Measurements from ENCODE around the gene DOC2A.

The DOC2A gene

DNA sequence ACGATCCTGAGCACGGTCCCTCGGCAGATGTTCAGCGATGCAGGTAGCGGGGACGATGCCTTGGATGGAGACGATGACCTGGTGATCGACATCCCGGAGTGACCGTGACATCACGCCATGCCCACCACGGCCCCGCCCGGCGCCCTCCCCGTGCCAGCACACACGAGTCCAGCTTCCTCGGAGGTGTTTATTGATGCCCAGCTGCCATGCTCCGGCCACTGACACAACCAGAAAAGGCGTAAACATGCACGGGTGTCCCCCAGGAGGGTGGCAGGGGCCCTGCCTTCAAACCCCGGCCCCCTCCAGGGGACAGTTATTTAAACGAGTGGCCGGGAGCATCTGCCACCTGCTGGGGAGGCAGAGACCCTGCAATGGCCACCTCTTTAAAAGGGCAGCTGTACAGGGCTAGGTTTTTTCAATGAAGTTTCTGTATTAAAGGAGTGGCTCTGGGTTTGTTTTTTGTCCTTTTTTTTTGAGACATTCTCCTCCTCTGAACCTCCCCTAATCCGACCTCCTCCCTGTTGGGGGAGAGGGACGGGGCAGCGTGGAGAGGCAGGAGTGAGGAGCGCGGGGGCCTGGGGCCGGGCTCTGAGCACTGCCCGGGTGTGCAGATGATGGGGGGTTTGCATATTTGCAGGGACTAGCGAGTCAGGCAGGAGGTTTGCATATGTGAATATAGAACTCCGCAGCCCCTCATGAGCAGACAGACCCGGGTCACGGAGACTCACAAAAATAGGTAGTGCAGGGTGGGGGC, 5.3 kb downstream of the DOC2A start:
- DNase-seq (ENCODE audit: low spot score), result peak; percentile 83

DNA sequence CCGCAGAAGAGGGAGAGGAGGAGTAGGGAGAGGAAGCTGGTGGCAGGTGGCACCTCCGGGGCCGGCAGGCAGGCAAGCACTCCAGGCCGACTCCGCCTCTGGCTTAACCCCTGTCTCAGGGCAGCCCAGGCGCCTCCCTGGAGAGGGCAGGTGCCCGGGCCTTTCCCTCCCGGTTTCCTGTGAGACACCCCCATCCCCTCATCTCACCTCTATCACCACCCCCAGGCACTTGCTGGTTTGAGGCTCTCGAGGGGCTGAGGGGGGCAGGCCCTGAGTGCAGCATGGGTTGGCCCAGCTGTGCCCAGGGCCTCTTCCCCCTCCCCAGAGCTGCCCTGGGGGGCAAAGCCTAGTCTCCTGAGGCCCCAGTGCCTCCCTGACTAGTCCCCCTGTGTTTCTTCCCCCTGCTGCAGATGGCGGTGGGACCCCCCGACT, 6.0 kb downstream of the DOC2A start:
- DNase-seq (ENCODE audit: low spot score), result no peak

DNA sequence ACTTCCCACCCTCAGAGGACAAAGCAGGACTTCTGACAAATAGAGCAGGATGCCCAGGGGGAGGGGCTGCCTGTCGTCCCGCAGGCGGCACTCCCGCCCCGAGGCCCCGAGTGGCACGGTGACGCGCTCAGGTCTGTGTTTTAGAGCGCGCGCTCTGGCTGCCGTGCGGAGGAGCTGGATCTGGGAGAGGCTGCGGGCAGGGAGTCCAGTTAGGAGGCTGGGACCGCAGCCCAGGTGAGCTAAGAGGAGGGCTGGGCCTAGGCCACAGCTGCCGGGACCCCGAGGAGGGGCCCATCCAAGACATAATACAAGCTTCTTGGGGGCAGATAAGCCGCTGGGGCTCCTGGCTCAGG, 6.4 kb downstream of the DOC2A start:
- DNase-seq (ENCODE audit: low spot score), result no peak

DNA sequence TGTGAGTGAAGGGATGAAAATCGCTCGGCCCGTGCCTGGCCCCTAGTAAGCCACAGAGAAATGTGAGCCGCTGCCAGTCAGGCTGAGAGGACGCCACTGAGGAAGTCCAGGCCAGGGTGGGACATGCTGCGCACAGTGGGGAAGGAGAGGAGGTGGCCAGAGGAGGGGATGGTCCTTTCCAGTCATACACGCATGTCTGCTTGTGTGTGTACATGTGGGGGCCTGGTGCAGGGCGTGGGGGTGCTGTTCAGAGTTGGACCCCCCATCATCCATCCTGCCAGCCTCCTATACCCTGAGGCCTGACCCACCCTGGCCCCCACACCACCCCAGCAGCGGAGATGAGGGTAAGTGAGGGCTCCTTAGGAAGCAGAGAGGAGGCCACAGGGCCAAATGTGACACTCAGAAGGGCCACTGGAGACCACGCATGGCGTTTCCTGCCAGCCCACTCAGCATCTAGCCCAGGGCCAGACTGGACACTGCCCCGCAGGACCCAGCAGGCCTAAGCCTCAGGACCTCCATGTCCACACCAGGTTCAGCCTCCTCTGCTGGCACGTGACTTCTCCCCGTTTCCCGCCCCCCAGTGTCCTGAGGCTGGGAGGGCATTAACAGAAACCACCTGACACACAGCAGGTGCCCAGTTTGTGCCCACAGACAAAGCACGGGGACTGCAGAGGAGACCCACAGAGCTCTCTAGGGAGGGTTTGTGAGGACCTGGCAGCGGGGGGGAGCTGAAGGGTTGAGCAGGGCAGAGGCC, 7.0 kb downstream of the DOC2A start:
- DNase-seq (ENCODE audit: low spot score), result no peak

DNA sequence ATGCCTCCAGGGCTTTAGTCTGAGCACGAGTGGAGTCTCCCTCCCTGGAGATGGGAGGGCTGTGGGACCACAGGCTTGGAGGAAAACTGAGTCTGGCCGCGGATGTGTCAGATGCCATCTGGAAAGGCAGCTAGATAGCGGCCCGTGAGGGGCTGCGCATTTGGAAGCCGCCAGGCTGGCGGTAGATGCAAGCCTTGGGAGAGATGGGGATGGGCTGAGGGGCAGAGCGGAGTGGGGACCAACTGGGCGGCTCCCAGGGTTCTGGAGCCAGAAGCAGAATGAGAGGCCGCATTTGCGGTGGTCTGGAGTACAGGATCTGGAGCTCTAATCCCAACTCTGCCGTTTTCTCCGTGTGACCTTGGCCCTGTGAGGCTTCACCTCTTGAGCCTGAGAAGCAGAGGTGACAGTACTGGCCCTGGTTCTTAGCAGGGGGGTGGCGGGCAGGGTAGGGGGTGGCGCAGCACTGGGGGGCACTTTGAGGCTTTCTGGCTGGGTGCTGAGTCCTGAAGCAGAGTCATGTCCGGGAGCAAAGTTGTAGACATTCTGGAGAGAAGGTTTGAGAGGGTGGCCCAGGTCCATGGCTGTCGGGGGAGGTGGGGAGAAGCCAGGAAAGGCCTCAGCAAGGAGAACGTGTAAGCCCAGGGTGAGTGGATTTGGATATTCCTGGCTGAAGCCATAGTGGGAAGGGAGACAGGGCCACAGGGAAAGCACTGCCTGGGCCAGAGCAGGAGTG, 8.0 kb downstream of the DOC2A start:
- no peak for DNase-seq (ENCODE audit: low spot score)

DNA sequence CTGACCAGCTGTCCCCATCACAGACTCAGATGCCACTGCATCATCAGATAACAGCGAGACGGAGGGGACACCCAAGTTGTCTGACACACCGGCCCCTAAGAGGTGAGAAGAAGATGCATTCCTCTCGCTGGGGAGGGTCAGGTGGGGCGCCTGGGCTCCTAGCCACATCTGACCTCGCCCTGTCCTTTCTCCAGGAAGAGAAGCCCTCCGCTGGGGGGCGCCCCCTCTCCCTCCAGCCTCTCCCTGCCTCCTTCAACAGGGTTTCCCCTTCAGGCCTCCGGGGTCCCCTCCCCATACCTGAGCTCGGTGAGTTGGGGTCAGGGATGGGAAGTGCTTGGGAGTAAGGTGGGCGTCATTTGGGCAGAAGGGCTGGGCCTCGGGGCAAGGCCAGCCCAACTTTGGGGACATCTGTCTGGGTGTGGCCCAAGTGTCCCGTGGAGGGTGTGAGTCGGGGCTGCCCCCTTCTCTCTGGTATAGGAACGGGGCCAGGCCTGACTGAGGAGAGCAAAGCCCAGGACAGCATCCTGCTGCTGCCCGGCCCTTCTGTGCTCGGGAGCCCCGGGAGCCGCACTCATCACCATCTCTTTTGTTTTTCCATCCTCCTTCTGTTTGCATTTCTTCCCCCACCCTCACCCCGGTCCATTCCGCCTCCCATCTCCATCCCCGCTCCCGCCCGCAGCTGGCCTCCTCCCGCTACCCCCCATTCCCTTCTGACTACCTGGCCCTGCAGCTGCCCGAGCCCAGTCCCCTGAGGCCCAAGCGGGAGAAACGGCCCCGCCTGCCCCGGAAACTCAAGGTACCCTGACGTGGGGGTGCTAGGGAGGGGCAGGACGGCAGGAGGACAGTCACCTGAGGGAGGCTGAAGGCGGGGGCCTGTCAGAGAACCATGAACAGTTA, 9.8 kb downstream of the DOC2A start:
- no peak for DNase-seq (ENCODE audit: low spot score)

DNA sequence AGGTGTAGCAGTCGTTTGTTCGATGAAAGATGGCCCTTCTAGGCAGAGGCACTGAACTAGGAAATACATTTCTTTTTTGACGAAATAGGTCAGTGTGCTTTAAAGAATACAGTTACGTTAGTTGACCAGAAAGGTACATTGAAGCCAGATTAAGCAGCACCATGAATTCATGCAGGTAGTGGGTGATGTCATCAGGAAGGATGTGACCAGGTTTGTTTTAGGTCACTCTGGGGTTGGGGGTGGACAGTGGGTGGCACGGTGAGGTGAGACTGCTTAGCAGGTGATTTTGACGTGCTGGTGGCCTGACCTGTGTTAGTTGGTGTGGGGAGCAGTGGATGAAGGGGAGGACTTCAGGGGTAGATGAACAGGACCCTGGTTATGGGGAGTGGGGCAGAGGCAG, 11.2 kb downstream of the DOC2A start:
- no peak for DNase-seq (ENCODE audit: low spot score)

DNA sequence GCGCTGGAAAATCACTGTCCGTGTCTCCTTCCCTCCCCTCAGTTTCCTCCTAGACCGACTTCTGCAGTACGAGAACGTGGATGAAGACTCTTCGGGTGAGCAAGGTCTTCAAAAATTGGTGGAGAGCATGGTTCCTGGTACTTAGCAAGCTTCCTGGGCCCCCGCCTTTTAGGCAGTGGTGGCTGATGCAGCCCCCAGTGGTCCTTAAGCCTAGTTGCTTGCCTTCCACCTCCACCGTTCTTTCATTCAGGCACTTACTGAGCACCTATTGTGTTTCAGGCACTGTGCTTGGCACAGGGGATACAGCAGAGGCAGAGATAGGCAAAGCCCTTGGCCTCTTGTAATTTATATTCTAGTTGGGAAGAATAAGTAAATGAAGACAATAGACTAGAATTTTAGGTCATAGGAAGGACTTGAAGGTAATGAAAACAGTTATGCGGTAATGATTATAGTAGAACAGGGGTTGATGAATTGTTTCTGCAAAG, 14.0 kb downstream of the DOC2A start:
- DNase-seq (ENCODE audit: low spot score), result no peak

DNA sequence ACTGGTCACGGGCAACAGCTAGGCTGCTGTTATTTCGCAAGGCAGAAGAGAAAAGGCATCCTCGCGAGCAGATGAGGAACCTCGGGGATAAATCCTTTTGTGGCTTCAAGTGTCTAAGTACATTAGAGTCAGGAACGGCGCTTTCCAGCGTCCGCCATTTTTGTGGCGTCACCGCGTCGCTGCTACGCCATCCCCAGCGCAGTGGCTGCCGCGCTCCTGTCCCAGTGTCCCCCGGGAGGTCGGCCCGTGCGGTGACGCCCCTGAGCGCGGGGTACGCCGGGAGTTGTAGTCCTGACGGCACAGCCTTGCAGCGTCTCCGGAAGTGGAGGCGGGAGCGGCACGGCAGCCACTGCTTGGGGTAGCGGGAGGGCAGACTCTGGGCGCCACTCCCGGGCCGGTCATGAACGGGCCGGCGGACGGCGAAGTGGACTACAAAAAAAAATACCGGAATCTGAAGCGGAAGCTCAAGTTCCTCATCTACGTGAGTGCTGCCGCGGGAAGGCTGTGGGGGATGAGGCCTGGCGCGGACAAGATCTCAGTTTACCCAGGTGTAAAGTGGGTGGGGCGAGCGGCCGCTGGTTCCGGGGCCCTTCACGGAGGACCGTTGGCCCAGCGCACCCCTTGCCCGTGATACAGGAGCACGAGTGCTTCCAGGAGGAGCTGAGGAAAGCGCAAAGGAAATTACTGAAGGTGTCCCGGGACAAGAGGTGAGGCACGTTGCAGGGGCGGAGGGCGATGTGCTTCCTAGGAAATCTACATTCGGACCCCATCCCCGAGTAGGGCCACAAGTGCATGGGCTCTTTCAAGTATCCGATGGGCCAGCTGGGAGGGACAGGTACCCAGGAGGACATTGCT, 14.7 kb downstream of the DOC2A start, which contains the start of gene INO80E:
Gene INO80E, plus strand, starts transcription at position 331 of the 855 bp plus-strand sequence. Its CDS starts 70 bp downstream, at position 401.
- DNase-seq (ENCODE audit: low spot score), result peak; percentile 100

DNA sequence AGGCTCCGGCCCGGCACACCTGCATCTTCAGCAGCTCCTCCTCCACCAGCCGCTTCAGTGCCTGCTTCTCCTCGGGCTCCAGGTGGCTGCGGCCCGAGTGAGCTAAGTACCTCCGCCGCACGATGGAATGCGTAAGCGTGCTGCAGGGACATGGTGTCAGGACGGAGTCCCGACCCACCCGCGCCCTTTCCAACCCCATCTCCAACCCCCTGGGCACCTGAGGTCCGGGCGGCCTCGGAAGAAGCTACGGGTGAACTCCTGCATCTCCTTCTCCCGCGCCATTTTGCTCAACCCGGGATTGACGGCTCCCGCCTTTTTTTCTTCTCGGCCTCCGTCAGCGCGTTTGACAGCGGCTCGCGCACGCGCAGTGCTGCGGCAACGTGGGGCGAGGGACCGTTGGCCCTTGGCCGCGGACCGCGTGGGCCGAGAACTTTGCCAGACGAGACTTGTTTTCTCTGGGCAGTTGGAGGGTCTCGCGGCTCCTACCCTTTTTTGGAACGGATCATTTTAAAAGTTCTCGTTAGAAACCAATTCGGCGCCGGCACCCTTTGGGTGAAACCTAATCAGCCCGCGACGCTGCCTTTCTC, 15.4 kb downstream of the DOC2A start, which contains the start of gene HIRIP3:
Gene HIRIP3, minus strand, starts transcription at position 294 of the 587 bp plus-strand sequence. Its CDS starts 12 bp downstream, at position 282.
- DNase-seq (ENCODE audit: low spot score), result peak; percentile 90

DNA sequence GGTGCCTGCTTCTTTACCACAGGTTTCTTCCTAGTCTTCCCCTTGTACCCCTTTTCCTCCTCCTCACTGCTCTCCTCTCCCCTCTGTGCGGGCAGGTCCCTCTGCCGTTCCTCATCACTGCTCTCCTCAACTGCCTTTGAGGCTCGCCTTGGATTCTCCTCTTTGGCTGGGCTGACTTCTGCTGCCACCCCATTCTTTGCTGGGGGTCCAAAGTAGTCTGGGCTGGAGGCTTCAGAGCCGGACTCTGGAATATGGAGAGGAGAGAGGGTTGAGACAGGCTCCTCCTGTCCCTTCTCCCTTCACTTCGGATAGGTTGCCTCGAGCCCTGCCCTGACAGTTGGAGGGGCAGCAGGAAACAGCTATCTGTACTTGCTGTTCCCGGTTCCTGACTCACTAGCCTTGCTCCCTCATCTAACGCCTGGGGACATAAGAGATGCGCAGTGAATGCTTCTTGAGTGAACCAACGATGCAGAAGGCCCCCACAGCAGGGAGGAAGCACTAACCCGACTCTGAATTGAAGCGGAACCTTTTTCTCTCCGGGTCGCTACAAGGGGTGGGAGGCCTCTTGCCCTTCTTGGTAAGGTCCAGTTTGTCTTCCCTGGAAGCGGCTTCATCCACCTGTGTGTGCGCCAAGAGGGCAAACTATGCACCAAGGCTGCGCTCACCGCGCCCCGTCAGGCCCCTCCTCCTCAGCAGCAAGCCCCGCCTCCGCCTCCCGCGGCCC, 16.1 kb downstream of the DOC2A start:
- DNase-seq (ENCODE audit: low spot score), result peak; percentile 94

DNA sequence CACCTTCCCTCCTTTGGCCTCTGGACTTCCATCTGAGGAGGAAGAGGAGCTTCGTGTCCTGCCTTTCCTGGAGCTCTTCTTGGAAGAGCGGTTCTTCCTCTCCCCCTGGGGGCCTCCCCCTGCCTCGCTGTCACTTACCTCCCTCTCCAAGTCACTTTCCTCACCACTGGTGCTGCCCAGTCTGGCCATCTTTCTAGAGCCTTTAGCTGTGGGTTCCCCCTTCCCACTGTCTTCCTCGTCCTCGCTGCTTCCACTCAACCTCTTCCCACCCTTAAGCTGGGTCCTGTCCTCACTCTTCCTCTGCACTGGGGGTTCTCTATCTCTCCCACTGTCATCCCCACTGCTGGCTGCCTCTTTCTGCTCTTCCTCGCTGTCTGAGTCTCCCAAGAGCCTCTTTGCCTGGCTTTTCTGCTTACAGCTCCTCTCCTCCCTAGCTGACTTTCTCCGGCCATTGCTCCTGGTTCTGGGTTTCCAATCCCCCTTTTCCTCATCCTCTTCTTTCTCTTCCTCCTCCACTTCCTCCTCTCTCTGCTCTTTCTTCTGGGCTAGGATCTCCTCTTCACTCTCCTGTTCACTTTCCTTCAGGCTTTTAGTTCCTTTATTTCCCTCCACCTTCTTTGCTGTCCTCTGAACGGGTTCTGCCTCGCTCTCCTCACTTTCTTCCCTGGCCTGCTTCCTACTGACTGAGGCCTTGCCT, 16.8 kb downstream of the DOC2A start:
- DNase-seq (ENCODE audit: low spot score), result no peak

DNA sequence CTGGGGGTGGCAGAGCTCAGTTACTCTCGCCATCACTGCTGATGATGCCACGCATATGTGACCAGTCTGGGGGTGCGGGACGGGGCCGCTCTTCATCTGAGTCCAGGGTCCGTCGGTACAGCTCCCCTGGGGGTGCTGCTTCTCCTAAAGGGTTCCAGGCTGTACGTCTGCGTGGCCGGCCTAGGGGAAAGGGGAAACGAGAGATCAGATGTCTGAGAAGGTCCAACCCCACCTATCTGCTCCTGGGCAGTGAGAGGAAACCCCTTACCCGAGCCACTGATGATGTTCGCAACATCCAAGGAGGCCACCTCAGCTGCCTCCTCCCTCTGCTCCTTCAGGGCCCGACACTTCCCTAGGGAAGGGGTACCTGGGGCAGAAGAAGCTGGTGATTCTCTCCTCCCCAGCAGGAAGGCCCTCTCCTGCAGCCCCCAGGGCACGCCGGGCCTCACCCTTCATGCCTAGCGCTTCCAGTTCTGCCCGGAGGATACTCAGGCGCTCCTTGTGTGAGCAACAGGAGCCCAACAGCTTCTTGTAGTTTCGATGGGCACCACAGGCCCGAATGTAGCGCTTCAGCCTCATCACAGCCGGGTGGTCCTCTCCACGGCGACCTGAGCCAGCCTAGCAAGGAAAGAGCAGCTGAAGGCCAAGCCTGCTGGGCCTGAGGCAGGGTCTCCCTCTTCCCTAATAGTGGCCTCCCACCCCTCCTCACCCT, 17.5 kb downstream of the DOC2A start:
- DNase-seq (ENCODE audit: low spot score), result no peak

DNA sequence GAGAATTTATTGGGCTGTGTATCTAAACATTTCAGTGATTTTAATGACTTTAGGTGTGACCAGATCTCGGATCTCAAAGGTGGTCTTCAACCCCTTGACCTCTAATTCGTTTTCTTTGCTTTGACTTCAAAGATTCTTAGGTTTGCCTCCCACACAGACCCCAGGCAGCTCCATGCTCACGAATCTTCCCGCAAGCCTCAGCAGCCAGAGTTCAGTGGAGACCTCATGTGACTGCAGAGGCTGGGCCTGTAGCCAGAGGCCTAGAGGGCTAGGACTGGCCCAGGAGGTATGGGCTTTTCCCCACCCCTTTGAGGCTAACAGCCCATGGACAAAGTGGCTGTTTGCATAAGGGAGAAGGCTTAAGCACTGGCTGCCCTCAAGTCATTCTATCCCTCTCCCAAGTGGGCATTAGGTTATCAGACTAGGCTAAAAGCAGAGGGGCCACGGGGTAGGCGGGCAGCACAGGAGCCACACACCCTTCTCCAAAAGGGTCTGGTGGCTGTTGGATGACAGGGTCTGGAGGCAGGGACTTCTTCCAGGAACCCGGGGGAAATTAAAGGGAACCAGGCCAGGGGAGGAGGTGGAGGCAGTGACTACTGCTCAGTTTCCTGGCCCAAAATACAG, 18.4 kb downstream of the DOC2A start:
- no peak for DNase-seq (ENCODE audit: low spot score)

DNA sequence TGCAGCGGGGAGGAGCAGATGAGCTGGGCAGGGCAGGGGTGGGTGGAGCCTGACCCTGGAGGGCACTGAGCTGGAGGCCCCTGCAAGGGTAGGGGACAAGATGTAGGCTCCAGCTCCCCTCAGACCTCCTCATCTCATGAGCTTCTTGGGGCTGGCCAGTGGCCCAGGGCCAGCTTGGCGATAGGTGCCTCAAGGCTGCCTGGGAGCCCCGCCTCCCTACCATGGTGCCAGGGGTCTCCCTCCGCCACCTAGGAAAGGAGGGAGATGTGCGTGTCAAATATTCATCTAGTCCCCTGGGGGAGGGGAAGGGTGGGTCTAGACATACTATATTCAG, 19.3 kb downstream of the DOC2A start:
- no peak for DNase-seq (ENCODE audit: low spot score)

DNA sequence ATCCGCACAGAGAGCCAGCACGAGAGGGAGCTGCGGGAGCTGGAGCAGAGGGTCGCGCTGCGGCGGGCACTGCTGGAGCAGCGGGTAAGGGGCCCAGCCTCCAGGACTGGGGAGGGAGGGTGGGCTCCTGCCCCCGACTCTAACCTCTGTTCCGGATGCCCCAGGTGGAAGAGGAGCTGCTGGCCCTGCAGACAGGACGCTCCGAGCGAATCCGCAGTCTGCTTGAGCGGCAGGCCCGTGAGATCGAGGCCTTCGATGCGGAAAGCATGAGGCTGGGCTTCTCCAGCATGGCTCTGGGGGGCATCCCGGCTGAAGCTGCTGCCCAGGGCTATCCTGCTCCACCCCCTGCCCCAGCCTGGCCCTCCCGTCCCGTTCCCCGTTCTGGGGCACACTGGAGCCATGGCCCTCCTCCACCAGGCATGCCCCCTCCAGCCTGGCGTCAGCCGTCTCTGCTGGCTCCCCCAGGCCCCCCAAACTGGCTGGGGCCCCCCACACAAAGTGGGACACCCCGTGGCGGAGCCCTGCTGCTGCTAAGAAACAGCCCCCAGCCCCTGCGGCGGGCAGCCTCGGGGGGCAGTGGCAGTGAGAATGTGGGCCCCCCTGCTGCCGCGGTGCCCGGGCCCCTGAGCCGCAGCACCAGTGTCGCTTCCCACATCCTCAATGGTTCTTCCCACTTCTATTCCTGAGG, 19.8 kb downstream of the DOC2A start:
- no peak for DNase-seq (ENCODE audit: low spot score)

DNA sequence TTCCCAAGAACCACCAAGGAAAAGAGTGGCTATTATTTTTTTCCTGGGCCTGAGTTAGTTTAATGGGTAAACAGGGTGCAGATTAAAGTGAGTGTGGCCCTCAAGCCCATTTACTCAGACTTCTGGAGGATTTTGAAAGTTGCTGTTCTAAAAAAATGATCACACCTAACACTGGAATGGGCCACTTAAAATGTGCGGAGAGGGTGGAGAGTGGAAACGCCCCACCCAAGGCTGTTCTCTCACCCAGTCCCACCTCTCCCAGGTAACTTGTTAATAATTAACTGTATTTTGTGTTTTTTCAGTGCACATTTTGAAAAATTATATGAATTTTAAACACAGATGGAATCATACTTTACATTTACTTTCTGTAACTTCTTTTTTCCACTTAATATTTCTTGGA, 20.8 kb downstream of the DOC2A start:
- no peak for DNase-seq (ENCODE audit: low spot score)
